HG03280 (cell line): ENCODE data around the gene ATP1A3.

Experiments
- ATAC-seq: cut with Tn5 transposase; IDR thresholded peaks from one replicate; pipeline ENCODE4 v1.9.1; 2021; ENCODE audit warnings: mild to moderate bottlenecking, moderate library complexity; ENCODE audit not compliant: unreplicated experiment

ATP1A3 gene

GRCh38 chr19:41918653-41919244, 75.3 kb downstream of the ATP1A3 start:
- ATAC-seq, result no peak

GRCh38 chr19:41918095-41918494, 75.9 kb downstream of the ATP1A3 start:
- no peak for ATAC-seq

GRCh38 chr19:41917676-41918075, 76.4 kb downstream of the ATP1A3 start:
- ATAC-seq, result no peak
